HepG2 (cell line): ENCODE measurements around the gene SENP5. TPM values are rescaled to one million over a fixed set of nuclear protein-coding genes. Genes with fewer than 3 reads are reported as not detected.
A peak's percentile ranks its signal among the peaks of the same experiment; 100 is the strongest.

Experiments used
- CERS6 ChIP-seq: sonication (generic); formaldehyde crosslinking; IDR thresholded peaks from 2 replicates; pipeline ENCODE4 v1.5.0; 2020; ENCODE audit warnings: missing genetic modification reagents
- ETS1 ChIP-seq: sonication (generic); formaldehyde crosslinking; IDR thresholded peaks from 2 replicates; pipeline ENCODE4 v1.4.0; 2020; ENCODE audit warnings: missing genetic modification reagents
- FLYWCH1 ChIP-seq: sonication (generic); formaldehyde crosslinking; IDR thresholded peaks from 2 replicates; pipeline ENCODE4 v1.8.1; 2023; ENCODE audit warnings: mild to moderate bottlenecking, missing genetic modification reagents
- HNRNPLL ChIP-seq: fragments of 200-400 bp; formaldehyde crosslinking; IDR thresholded peaks from 2 replicates; pipeline ENCODE4 v1.6.1; 2017; ENCODE audit warnings: mild to moderate bottlenecking, low read depth, low read length; ENCODE audit not compliant: poor library complexity, severe bottlenecking
- KDM5B ChIP-seq: sonication (generic); formaldehyde crosslinking; IDR thresholded peaks from 2 replicates; pipeline ENCODE4 v1.4.0; 2020; ENCODE audit warnings: missing genetic modification reagents, mild to moderate bottlenecking, borderline replicate concordance
- KMT2A ChIP-seq: sonication (generic); formaldehyde crosslinking; IDR thresholded peaks from 2 replicates; pipeline ENCODE4 v1.4.0; 2020; ENCODE audit warnings: missing genetic modification reagents
- MTA1 ChIP-seq: sonication (generic); formaldehyde crosslinking; IDR thresholded peaks from 2 replicates; pipeline ENCODE4 v1.4.0; 2020; ENCODE audit warnings: missing genetic modification reagents, mild to moderate bottlenecking, borderline replicate concordance
- NFIC ChIP-seq: IDR thresholded peaks from 2 replicates; pipeline ENCODE4 v1.6.1; 2012; ENCODE audit warnings: mild to moderate bottlenecking, low read length, inconsistent platforms
- PRMT3 ChIP-seq: sonication (generic); formaldehyde crosslinking; IDR thresholded peaks from 2 replicates; pipeline ENCODE4 v1.8.1; 2022; ENCODE audit warnings: low read depth, mild to moderate bottlenecking, moderate library complexity, missing genetic modification reagents, borderline replicate concordance
- RBM39 ChIP-seq: fragments of 200-400 bp; formaldehyde crosslinking; IDR thresholded peaks from one replicate; pipeline ENCODE4 v1.6.1; 2018; ENCODE audit warnings: antibody characterized with exemption, mild to moderate bottlenecking, low read depth, low read length; ENCODE audit not compliant: poor library complexity, severe bottlenecking
- RNF219 ChIP-seq: sonication (generic); formaldehyde crosslinking; IDR thresholded peaks from 2 replicates; pipeline ENCODE4 v1.5.0; 2020; ENCODE audit warnings: mild to moderate bottlenecking, missing genetic modification reagents
- SIN3B ChIP-seq: fragments of 150-350 bp; IDR thresholded peaks from 2 replicates; pipeline ENCODE4 v1.6.1; 2014; ENCODE audit warnings: low read length
- STAT6 ChIP-seq: sonication (generic); formaldehyde crosslinking; IDR thresholded peaks from 2 replicates; pipeline ENCODE4 v1.4.0; 2020; ENCODE audit warnings: missing genetic modification reagents, mild to moderate bottlenecking, borderline replicate concordance
- ZBED4 ChIP-seq: sonication (generic); formaldehyde crosslinking; IDR thresholded peaks from 2 replicates; pipeline ENCODE4 v1.4.0; 2020; ENCODE audit warnings: missing genetic modification reagents, borderline replicate concordance
- ZNF225 ChIP-seq: sonication (generic); formaldehyde crosslinking; IDR thresholded peaks from 2 replicates; pipeline ENCODE4 v1.4.0; 2020; ENCODE audit warnings: mild to moderate bottlenecking, missing genetic modification reagents
- ZNF564 ChIP-seq: sonication (generic); formaldehyde crosslinking; IDR thresholded peaks from 2 replicates; pipeline ENCODE4 v1.8.1; 2023; ENCODE audit warnings: mild to moderate bottlenecking, missing genetic modification reagents
- polyA plus RNA-seq, 8 experiments: library from polyadenylated mRNA; depleted of rRNA in 3 of 8; stranded (reverse) in 7 of 8; unstranded in 1 of 8; fragments of >200 nt; fragmentation: Illumina TruSeq in 4 of 8; extraction: Trizol in 4 of 8; gene quantifications; 2 replicates each; pipeline versions ENCODE4 v1.2.1 to v1.2.3, GENCODE V29; 2011 to 2016; ENCODE audit warnings: low read depth in 4 of 8, missing spikeins in 1 of 8, mixed read lengths in 1 of 8; ENCODE audit not compliant: insufficient read depth in 1 of 8
- total RNA-seq, 5 experiments: library from RNA; depleted of rRNA; stranded (reverse); fragments of >200 nt; fragmentation: Illumina TruSeq; extraction: Trizol; gene quantifications; 2 replicates each; pipeline ENCODE4 v1.2.3, GENCODE V29; 2016; ENCODE audit warnings: low read depth in 1 of 5

The SENP5 gene
- total and polyA plus RNA-seq, 2 of the 13 experiments (the other 11 are each of a cell fraction or from before 2014, with no cell fraction given): 17.6 to 30.9 TPM

- TF ChIP-seq NFIC (no peak), STAT6 (no peak), KDM5B (peak; percentile 93), PRMT3 (CRISPR knock-in tag) (0 out of 2 replicates have a peak, but pooled peaks have one; percentile 29), KMT2A (CRISPR knock-in tag) (peak; percentile 82; the same call in 1 of the 2 replicates), ZBED4 (CRISPR knock-in tag) (no peak), RNF219 (CRISPR knock-in tag) (no peak), RBM39 (peak; percentile 57), SIN3B (peak; percentile 74), ZNF564 (CRISPR knock-in tag) (no peak; the same call in 1 of the 2 replicates), HNRNPLL (no peak), ZNF225 (CRISPR knock-in tag) (no peak), ETS1 (CRISPR knock-in tag) (no peak), MTA1 (CRISPR knock-in tag) (peak; percentile 63; the same call in 1 of the 2 replicates), FLYWCH1 (CRISPR knock-in tag) (no peak), CERS6 (no peak)
These were observed at the start of gene SENP5 (continued) for GRCh38 chr3:196867507-196868296.
